Measurements from ENCODE around the gene YPEL2.

The YPEL2 gene

DNA sequence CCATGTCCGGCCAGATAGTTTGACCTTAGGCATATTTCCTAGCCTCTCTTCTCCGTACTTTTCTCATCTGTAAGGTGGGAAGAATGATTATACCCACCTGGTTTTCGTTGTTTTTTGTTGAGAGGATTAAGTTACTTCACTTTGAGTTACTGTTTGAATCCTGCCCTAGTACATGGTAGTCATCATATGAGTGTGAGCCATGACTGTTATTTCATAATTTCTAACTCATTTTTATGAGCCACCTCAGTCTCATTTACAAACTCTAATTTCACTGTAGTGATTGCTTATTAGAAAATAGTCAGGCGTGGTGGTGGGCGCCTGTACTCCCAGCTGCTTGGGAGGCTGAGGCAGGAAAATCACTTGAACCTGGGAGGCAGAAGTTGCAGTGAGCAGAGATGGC, 45.1 kb downstream of the YPEL2 start:
- no peak for DNase-seq (ENCODE audit: low read depth in 1 of 2, low spot score in 1 of 2)
- Histone ChIP-seq H3K27me3 (ENCODE audit: insufficient read depth, poor library complexity, severe bottlenecking) (no peaks in the 10 kb centered on the region), H3K27ac (replicated peaks) (no peak overlapping the region), H3K4me3 (replicated peaks; ENCODE audit: insufficient read depth, low read length) (no peak overlapping the region)
- no peak for TF ChIP-seq POLR2AphosphoS5 (IDR thresholded peaks at IDR 0.05; ENCODE audit: low read depth)
- TF ChIP-seq, protein P1, sequence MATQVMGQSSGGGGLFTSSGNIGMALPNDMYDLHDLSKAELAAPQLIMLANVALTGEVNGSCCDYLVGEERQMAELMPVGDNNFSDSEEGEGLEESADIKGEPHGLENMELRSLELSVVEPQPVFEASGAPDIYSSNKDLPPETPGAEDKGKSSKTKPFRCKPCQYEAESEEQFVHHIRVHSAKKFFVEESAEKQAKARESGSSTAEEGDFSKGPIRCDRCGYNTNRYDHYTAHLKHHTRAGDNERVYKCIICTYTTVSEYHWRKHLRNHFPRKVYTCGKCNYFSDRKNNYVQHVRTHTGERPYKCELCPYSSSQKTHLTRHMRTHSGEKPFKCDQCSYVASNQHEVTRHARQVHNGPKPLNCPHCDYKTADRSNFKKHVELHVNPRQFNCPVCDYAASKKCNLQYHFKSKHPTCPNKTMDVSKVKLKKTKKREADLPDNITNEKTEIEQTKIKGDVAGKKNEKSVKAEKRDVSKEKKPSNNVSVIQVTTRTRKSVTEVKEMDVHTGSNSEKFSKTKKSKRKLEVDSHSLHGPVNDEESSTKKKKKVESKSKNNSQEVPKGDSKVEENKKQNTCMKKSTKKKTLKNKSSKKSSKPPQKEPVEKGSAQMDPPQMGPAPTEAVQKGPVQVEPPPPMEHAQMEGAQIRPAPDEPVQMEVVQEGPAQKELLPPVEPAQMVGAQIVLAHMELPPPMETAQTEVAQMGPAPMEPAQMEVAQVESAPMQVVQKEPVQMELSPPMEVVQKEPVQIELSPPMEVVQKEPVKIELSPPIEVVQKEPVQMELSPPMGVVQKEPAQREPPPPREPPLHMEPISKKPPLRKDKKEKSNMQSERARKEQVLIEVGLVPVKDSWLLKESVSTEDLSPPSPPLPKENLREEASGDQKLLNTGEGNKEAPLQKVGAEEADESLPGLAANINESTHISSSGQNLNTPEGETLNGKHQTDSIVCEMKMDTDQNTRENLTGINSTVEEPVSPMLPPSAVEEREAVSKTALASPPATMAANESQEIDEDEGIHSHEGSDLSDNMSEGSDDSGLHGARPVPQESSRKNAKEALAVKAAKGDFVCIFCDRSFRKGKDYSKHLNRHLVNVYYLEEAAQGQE (IDR thresholded peaks at IDR 0.05; ENCODE audit: insufficient replicate concordance, low read depth): no peak
- TF ChIP-seq, protein P2, sequence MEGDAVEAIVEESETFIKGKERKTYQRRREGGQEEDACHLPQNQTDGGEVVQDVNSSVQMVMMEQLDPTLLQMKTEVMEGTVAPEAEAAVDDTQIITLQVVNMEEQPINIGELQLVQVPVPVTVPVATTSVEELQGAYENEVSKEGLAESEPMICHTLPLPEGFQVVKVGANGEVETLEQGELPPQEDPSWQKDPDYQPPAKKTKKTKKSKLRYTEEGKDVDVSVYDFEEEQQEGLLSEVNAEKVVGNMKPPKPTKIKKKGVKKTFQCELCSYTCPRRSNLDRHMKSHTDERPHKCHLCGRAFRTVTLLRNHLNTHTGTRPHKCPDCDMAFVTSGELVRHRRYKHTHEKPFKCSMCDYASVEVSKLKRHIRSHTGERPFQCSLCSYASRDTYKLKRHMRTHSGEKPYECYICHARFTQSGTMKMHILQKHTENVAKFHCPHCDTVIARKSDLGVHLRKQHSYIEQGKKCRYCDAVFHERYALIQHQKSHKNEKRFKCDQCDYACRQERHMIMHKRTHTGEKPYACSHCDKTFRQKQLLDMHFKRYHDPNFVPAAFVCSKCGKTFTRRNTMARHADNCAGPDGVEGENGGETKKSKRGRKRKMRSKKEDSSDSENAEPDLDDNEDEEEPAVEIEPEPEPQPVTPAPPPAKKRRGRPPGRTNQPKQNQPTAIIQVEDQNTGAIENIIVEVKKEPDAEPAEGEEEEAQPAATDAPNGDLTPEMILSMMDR (IDR thresholded peaks at IDR 0.05; ENCODE audit: insufficient read depth, low read length): no peak
- TF ChIP-seq SPI1 (IDR thresholded peaks at IDR 0.05; ENCODE audit: borderline replicate concordance, low read depth): no peak
- TF ChIP-seq GABPA (IDR thresholded peaks at IDR 0.05; ENCODE audit: low read depth): no peak

DNA sequence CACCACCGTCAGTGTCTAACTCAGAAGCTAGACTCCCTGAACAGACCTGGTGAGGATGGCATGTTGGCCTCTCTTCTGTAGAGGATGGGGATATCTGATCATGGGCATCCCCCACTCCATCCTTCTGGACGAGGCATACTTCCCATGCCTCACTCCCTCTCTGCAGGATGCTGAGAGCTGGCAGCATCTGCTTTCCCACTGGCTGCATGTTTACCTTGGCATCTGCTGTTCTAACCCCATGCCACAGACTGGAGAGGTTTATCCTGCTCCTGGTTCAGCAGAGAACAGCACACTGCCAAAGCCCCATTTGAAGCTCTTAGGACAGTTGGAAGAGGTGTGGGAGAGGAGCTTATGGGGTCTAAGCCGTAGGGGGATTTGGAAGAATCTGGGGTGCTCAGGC, 46.0 kb downstream of the YPEL2 start:
- no peak for DNase-seq (ENCODE audit: low read depth in 1 of 2, low spot score in 1 of 2)
- H3K27ac ChIP-seq (replicated peaks): no peak overlapping the region
- H3K27me3 ChIP-seq (ENCODE audit: insufficient read depth, poor library complexity, severe bottlenecking): no peaks in the 10 kb centered on the region
- H3K4me3 ChIP-seq (replicated peaks; ENCODE audit: insufficient read depth, low read length): no peak overlapping the region
- TF ChIP-seq, protein P1 (IDR thresholded peaks at IDR 0.05; ENCODE audit: insufficient replicate concordance, low read depth): no peak
- TF ChIP-seq SPI1 (IDR thresholded peaks at IDR 0.05; ENCODE audit: borderline replicate concordance, low read depth): no peak
- no peak for TF ChIP-seq GABPA (IDR thresholded peaks at IDR 0.05; ENCODE audit: low read depth)
- TF ChIP-seq POLR2AphosphoS5 (IDR thresholded peaks at IDR 0.05; ENCODE audit: low read depth): no peak
- TF ChIP-seq, protein P2 (IDR thresholded peaks at IDR 0.05; ENCODE audit: insufficient read depth, low read length): no peak

DNA sequence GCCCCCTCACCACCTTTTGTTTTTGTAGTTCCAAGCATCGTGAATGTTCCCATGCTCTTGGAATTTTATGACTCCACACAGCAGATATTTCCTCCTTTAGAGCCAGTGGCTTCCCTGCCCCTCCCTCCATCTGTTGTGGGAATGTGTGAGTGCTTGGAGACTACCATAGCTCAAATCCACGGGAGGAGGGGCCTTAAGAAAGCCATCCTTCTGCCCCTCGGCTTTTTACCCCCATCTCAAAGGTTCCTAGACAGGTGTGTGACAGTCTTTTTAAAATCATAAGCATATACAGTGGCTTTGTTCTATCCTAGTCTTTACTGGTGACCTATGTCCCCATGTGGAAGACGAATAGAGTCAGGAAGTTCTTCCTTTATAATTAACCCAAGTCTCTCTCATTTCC, 47.2 kb downstream of the YPEL2 start:
- TF ChIP-seq, protein P1 (IDR thresholded peaks at IDR 0.05; ENCODE audit: insufficient replicate concordance, low read depth): no peak
- TF ChIP-seq, protein P2 (IDR thresholded peaks at IDR 0.05; ENCODE audit: insufficient read depth, low read length): no peak
- TF ChIP-seq GABPA (IDR thresholded peaks at IDR 0.05; ENCODE audit: low read depth): no peak
- no peak for TF ChIP-seq POLR2AphosphoS5 (IDR thresholded peaks at IDR 0.05; ENCODE audit: low read depth)
- no peak for TF ChIP-seq SPI1 (IDR thresholded peaks at IDR 0.05; ENCODE audit: borderline replicate concordance, low read depth)
- no peak overlapping the region for H3K27ac ChIP-seq (replicated peaks)
- H3K4me3 ChIP-seq (replicated peaks; ENCODE audit: insufficient read depth, low read length): no peak overlapping the region
- no peaks in the 10 kb centered on the region for H3K27me3 ChIP-seq (ENCODE audit: insufficient read depth, poor library complexity, severe bottlenecking)
- DNase-seq (ENCODE audit: low read depth in 1 of 2, low spot score in 1 of 2): no peak

Data from HL-60 (cell line).